Neural cell (in vitro differentiated cells): Measurements from ENCODE around the gene MIPOL1. TPM values are rescaled to one million over a fixed set of nuclear protein-coding genes. Genes with fewer than 3 reads are reported as not detected.
"Not testable (repeated sequence)": the region's sequence is repeated elsewhere in the genome, so short reads cannot be mapped to it uniquely, and the experiment has no call there.

Experiments
- H2AFZ ChIP-seq: fragments of 200-600, 300-800 bp; sonication (generic), shearing (Covaris generic); 2 replicates; pipeline ENCODE4 v1.6.0; 2014; ENCODE audit warnings: low read depth, mild to moderate bottlenecking, antibody characterized with exemption, low read length, moderate library complexity
- H3F3A ChIP-seq: fragments of 200-600 bp; shearing (Covaris generic); 2 replicates; pipeline ENCODE4 v1.6.1; 2016; ENCODE audit warnings: mild to moderate bottlenecking, moderate library complexity, mixed read lengths, antibody characterized with exemption, low read length; ENCODE audit not compliant: insufficient read depth, poor library complexity, severe bottlenecking
- H3K27ac ChIP-seq: fragments of 200-600, 300-800 bp; sonication (generic), shearing (Covaris generic); 2 replicates; pipeline ENCODE4 v1.5.1; 2014; ENCODE audit warnings: mild to moderate bottlenecking, low read length, moderate library complexity
- H3K27me3 ChIP-seq: fragments of 300-800, 200-600 bp; sonication (generic), shearing (Covaris generic); 2 replicates; pipeline ENCODE4 v1.6.0; 2014; ENCODE audit warnings: mild to moderate bottlenecking, low read depth, low read length, moderate library complexity; ENCODE audit not compliant: insufficient read depth
- H3K36me3 ChIP-seq: fragments of 300-800, 200-600 bp; sonication (generic), shearing (Covaris generic); 2 replicates; pipeline ENCODE4 v1.5.1; 2014; ENCODE audit warnings: mild to moderate bottlenecking, antibody characterized with exemption, low read length, moderate library complexity; ENCODE audit not compliant: insufficient read depth
- H3K4me2 ChIP-seq: fragments of 300-800, 200-600 bp; sonication (generic), shearing (Covaris generic); 2 replicates; pipeline ENCODE4 v1.6.0; 2014; ENCODE audit warnings: mild to moderate bottlenecking, low read length
- H3K4me3 ChIP-seq: fragments of 300-800, 200-600 bp; sonication (generic), shearing (Covaris generic); 2 replicates; pipeline ENCODE4 v1.5.1; 2014; ENCODE audit warnings: mild to moderate bottlenecking, low read length, moderate library complexity
- H3K79me2 ChIP-seq: fragments of 200-600 bp; shearing (Covaris generic); replicated peaks from 2 replicates; pipeline ENCODE4 v1.6.0; 2014; ENCODE audit warnings: mild to moderate bottlenecking, low read length, moderate library complexity; ENCODE audit not compliant: insufficient read depth
- H3K9ac ChIP-seq: fragments of 300-800, 200-600 bp; sonication (generic), shearing (Covaris generic); 2 replicates; pipeline ENCODE4 v1.6.1; 2016; ENCODE audit warnings: mild to moderate bottlenecking, low read length, mixed read lengths
- H3K9me2 ChIP-seq: fragments of 200-600 bp; shearing (Covaris generic); 2 replicates; pipeline ENCODE4 v1.6.1; 2016; ENCODE audit warnings: mild to moderate bottlenecking, low read length, mixed read lengths; ENCODE audit not compliant: insufficient read depth
- H3K9me3 ChIP-seq: fragments of 200-600, 300-800 bp; sonication (generic), shearing (Covaris generic); 2 replicates; pipeline ENCODE4 v1.6.1; 2016; ENCODE audit warnings: mild to moderate bottlenecking, mixed run types, low read length, moderate library complexity, mixed read lengths
- H4K20me1 ChIP-seq: fragments of 200-600 bp; shearing (Covaris generic); 2 replicates; pipeline ENCODE4 v1.6.1; 2016; ENCODE audit warnings: mild to moderate bottlenecking, mixed run types; ENCODE audit not compliant: insufficient read depth
- EP300 ChIP-seq: fragments of 450-650 bp; conservative IDR thresholded peaks from 2 replicates; pipeline ENCODE4 v1.6.1; 2014; ENCODE audit warnings: antibody characterized with exemption, mild to moderate bottlenecking, moderate library complexity; ENCODE audit not compliant: poor library complexity, severe bottlenecking
- EZH2 ChIP-seq: fragments of 200-600, 300-800 bp; shearing (Covaris generic), sonication (generic); IDR thresholded peaks from 2 replicates; pipeline ENCODE4 v1.6.1; 2014; ENCODE audit warnings: antibody characterized with exemption, low read length, borderline replicate concordance, mild to moderate bottlenecking; ENCODE audit not compliant: insufficient read depth, poor library complexity, severe bottlenecking
- MXI1 ChIP-seq: fragments of 450-650 bp; conservative IDR thresholded peaks from 2 replicates; pipeline ENCODE4 v1.6.1; 2014; ENCODE audit warnings: antibody characterized with exemption, mild to moderate bottlenecking; ENCODE audit not compliant: poor library complexity, severe bottlenecking
- POLR2AphosphoS5 ChIP-seq: IDR thresholded peaks from 2 replicates; pipeline ENCODE4 v1.6.1; 2012
- RAD21 ChIP-seq: fragments of 450-650 bp; conservative IDR thresholded peaks from 2 replicates; pipeline ENCODE4 v1.6.1; 2014; ENCODE audit warnings: antibody characterized with exemption, mild to moderate bottlenecking, moderate library complexity
- SMC3 ChIP-seq: fragments of 450-650 bp; conservative IDR thresholded peaks from 2 replicates; pipeline ENCODE4 v1.6.1; 2014; ENCODE audit warnings: antibody characterized with exemption, mild to moderate bottlenecking, moderate library complexity; ENCODE audit not compliant: poor library complexity
- TAF1 ChIP-seq: IDR thresholded peaks from 2 replicates; pipeline ENCODE4 v1.6.1; 2012; ENCODE audit warnings: low read depth
- polyA plus RNA-seq: library from polyadenylated mRNA; depleted of rRNA; stranded (reverse); fragments of >200 nt; gene quantifications from 2 replicates; pipeline ENCODE4 v1.2.3, GENCODE V29; 2014
- TF ChIP-seq, protein P1 (sequence below): fragments of 450-650 bp; IDR thresholded peaks from 2 replicates; pipeline ENCODE4 v1.5.1; 2014; ENCODE audit warnings: antibody characterized with exemption, mild to moderate bottlenecking, moderate library complexity; ENCODE audit not compliant: poor library complexity, severe bottlenecking
- TF ChIP-seq, protein P2 (sequence below): IDR thresholded peaks from 2 replicates; pipeline ENCODE4 v1.6.1; 2012; ENCODE audit warnings: borderline replicate concordance

Gene MIPOL1
- polyA plus RNA-seq, 1 donor from 2014 or later = 1.3 TPM

DNA sequence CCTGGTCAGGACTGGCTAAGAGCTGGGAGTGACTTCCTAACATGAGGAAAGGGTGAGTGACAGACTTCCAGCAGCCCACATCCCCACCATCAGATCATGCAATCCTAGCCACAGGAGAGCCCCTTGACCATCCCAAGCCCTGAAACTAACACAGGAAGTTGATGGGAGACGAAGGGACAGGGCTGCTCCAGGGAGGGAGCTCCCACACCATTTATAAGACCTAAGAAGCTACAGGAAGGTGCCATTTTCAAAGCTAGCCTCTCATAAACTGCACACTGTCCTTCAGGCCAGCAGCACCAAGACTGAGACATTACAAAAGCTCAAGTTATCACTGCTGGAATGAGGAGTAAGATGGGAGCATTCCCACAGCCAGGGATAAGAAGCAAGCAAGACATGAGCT, 44.7 kb upstream of the MIPOL1 start:
- Histone ChIP-seq H3K27me3 (no peaks in the 10 kb centered on the region), H3K27ac (no peak overlapping the region), H3K79me2 (no peaks in the 10 kb centered on the region), H3K9me2 (no peaks in the 10 kb centered on the region), H3K9me3 (no peaks in the 10 kb centered on the region), H3K36me3 (no peaks in the 10 kb centered on the region), H3F3A (no peaks in the 10 kb centered on the region), H3K9ac (no peak overlapping the region), H2AFZ (no peak overlapping the region), H3K4me3 (no peak overlapping the region), H3K4me2 (no peak overlapping the region), H4K20me1 (no peaks in the 10 kb centered on the region)
- no peak for TF ChIP-seq EP300

DNA sequence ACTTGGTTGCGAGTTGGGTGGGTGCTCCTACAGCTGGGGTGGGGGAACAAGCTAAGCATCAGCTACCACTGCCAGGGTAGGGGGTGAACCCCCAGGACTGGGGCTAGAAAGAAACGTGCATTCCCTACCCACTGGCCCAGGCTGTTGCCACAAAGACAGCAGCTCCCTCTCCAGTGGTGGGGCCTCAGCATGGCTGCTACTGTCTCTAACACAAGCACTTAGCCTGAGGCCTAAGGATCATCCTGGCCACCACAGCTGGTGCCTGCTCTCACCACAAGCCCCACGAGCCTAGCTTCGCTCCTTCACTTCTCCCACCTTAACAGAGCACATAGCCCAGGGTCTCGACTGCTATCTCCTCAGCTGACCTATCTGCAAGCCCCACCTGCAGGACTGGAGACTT, 44.3 kb upstream of the MIPOL1 start:
- H3K9me2 ChIP-seq = no peaks in the 10 kb centered on the region
- no peak overlapping the region for H3K27ac ChIP-seq
- no peaks in the 10 kb centered on the region for H4K20me1 ChIP-seq
- no peaks in the 10 kb centered on the region for H3K9me3 ChIP-seq
- no peak overlapping the region for H3K4me3 ChIP-seq
- no peaks in the 10 kb centered on the region for H3K36me3 ChIP-seq
- H2AFZ ChIP-seq = no peak overlapping the region
- no peak overlapping the region for H3K9ac ChIP-seq
- H3K27me3 ChIP-seq = no peaks in the 10 kb centered on the region
- TF ChIP-seq, protein P1, sequence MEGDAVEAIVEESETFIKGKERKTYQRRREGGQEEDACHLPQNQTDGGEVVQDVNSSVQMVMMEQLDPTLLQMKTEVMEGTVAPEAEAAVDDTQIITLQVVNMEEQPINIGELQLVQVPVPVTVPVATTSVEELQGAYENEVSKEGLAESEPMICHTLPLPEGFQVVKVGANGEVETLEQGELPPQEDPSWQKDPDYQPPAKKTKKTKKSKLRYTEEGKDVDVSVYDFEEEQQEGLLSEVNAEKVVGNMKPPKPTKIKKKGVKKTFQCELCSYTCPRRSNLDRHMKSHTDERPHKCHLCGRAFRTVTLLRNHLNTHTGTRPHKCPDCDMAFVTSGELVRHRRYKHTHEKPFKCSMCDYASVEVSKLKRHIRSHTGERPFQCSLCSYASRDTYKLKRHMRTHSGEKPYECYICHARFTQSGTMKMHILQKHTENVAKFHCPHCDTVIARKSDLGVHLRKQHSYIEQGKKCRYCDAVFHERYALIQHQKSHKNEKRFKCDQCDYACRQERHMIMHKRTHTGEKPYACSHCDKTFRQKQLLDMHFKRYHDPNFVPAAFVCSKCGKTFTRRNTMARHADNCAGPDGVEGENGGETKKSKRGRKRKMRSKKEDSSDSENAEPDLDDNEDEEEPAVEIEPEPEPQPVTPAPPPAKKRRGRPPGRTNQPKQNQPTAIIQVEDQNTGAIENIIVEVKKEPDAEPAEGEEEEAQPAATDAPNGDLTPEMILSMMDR = no peak
- TF ChIP-seq POLR2AphosphoS5 (no peak), MXI1 (no peak), EP300 (no peak), EZH2 (no peak), TAF1 (no peak), RAD21 (no peak), SMC3 (no peak)
- TF ChIP-seq, protein P2, sequence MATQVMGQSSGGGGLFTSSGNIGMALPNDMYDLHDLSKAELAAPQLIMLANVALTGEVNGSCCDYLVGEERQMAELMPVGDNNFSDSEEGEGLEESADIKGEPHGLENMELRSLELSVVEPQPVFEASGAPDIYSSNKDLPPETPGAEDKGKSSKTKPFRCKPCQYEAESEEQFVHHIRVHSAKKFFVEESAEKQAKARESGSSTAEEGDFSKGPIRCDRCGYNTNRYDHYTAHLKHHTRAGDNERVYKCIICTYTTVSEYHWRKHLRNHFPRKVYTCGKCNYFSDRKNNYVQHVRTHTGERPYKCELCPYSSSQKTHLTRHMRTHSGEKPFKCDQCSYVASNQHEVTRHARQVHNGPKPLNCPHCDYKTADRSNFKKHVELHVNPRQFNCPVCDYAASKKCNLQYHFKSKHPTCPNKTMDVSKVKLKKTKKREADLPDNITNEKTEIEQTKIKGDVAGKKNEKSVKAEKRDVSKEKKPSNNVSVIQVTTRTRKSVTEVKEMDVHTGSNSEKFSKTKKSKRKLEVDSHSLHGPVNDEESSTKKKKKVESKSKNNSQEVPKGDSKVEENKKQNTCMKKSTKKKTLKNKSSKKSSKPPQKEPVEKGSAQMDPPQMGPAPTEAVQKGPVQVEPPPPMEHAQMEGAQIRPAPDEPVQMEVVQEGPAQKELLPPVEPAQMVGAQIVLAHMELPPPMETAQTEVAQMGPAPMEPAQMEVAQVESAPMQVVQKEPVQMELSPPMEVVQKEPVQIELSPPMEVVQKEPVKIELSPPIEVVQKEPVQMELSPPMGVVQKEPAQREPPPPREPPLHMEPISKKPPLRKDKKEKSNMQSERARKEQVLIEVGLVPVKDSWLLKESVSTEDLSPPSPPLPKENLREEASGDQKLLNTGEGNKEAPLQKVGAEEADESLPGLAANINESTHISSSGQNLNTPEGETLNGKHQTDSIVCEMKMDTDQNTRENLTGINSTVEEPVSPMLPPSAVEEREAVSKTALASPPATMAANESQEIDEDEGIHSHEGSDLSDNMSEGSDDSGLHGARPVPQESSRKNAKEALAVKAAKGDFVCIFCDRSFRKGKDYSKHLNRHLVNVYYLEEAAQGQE = no peak
- no peaks in the 10 kb centered on the region for H3F3A ChIP-seq
- H3K4me2 ChIP-seq = no peak overlapping the region
- no peaks in the 10 kb centered on the region for H3K79me2 ChIP-seq

DNA sequence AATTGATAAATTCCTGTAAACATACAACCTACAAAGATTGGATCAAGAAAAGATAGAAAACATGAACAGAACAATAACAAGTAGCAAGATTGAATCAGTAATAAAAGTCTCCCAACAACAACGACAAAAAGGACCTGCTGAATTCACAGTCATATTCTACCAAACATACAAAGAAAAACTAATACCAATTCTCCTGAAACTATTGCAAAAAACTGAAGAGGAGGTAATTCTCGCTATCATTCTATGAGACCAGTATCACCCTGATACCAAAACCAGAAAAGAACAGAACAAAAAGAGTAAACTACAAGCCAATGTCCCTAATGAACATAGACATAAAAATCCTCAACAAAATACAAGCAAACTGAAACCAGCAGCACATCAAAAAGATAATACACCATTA, 39.8 kb upstream of the MIPOL1 start:
- H3K79me2 ChIP-seq = no peaks in the 10 kb centered on the region
- H2AFZ ChIP-seq = no peak overlapping the region
- H3K4me2 ChIP-seq = no peak overlapping the region
- H3F3A ChIP-seq = no peaks in the 10 kb centered on the region
- no peaks in the 10 kb centered on the region for H3K36me3 ChIP-seq
- H3K27ac ChIP-seq = no peak overlapping the region
- H3K9me2 ChIP-seq = no peaks in the 10 kb centered on the region
- no peaks in the 10 kb centered on the region for H3K27me3 ChIP-seq
- TF ChIP-seq SMC3 = no peak
- TF ChIP-seq, protein P1 = no peak
- TF ChIP-seq RAD21 = no peak
- TF ChIP-seq POLR2AphosphoS5 = no peak
- no peaks in the 10 kb centered on the region for H3K9me3 ChIP-seq
- H3K9ac ChIP-seq = no peak overlapping the region
- no peaks in the 10 kb centered on the region for H4K20me1 ChIP-seq
- no peak overlapping the region for H3K4me3 ChIP-seq

DNA sequence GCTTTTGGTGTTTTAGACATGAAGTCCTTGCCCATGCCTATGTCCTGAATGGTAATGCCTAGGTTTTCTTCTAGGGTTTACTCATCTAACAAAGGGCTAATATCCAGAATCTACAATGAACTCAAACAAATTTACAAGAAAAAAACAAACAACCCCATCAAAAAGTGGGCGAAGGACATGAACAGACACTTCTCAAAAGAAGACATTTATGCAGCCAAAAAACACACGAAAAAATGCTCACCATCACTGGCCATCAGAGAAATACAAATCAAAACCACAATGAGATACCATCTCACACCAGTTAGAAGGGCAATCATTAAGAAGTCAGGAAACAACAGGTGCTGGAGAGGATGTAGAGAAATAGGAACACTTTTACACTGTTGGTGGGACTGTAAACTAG, 35.4 kb upstream of the MIPOL1 start:
- H3K9me3 ChIP-seq = not testable (repeated sequence)

More for the DNA sequence above, 35.4 kb upstream of the MIPOL1 start:
- not testable (repeated sequence) for H2AFZ ChIP-seq, H3K9ac ChIP-seq, H3K4me2 ChIP-seq, H3F3A ChIP-seq, H3K36me3 ChIP-seq, H3K27ac ChIP-seq, H4K20me1 ChIP-seq, H3K9me2 ChIP-seq, H3K27me3 ChIP-seq, H3K4me3 ChIP-seq, H3K79me2 ChIP-seq
